GM23338 (cell line): ENCODE results near the gene WASHC2C. TPM values are rescaled to one million over a fixed set of nuclear protein-coding genes. Genes with fewer than 3 reads are reported as not detected.
"Not testable (repeated sequence)": the region's sequence is repeated elsewhere in the genome, so short reads cannot be mapped to it uniquely, and the experiment has no call there.

Experiments
- ATAC-seq: fragments of 200-7000 bp; cut with Tn5 transposase; 3 replicates; pipeline ENCODE4 v1.9.1; 2020
- DNase-seq: peaks from one replicate; pipeline ENCODE4 v3.0.0-alpha.2; 2015; ENCODE audit warnings: low spot score
- H2AFZ ChIP-seq: fragments of 200-600 bp; sonication (generic); 2 replicates; pipeline ENCODE4 v1.8.0; 2016; ENCODE audit warnings: antibody characterized with exemption, mild to moderate bottlenecking, moderate library complexity
- H3F3A ChIP-seq: fragments of 200-600 bp; sonication (generic); replicated peaks from 2 replicates; pipeline ENCODE4 v1.8.0; 2017; ENCODE audit warnings: antibody characterized with exemption, mixed run types, low read depth
- H3K27ac ChIP-seq: fragments of 200-600 bp; sonication (generic); 2 replicates; pipeline ENCODE4 v1.6.1; 2016; ENCODE audit warnings: low read depth
- H3K27me3 ChIP-seq: fragments of 200-600 bp; sonication (generic); 2 replicates; pipeline ENCODE4 v1.8.0; 2016; ENCODE audit warnings: mild to moderate bottlenecking, mixed run types, moderate library complexity; ENCODE audit not compliant: insufficient read depth
- H3K36me3 ChIP-seq: fragments of 200-600 bp; sonication (generic); 2 replicates; pipeline ENCODE4 v1.8.0; 2016; ENCODE audit warnings: mild to moderate bottlenecking; ENCODE audit not compliant: insufficient read depth
- H3K4me1 ChIP-seq: fragments of 200-600 bp; sonication (generic); 2 replicates; pipeline ENCODE4 v1.8.0; 2016; ENCODE audit warnings: mild to moderate bottlenecking, moderate library complexity; ENCODE audit not compliant: insufficient read depth
- H3K4me2 ChIP-seq: fragments of 200-600 bp; sonication (generic); 2 replicates; pipeline ENCODE4 v1.7.1; 2017; ENCODE audit warnings: mixed run types
- H3K4me3 ChIP-seq: fragments of 200-600 bp; sonication (generic); 2 replicates; pipeline ENCODE4 v1.6.1; 2016; ENCODE audit warnings: mixed run types
- H3K79me2 ChIP-seq: fragments of 200-600 bp; sonication (generic); replicated peaks from 2 replicates; pipeline ENCODE4 v1.8.0; 2017; ENCODE audit warnings: mild to moderate bottlenecking; ENCODE audit not compliant: insufficient read depth
- H3K9me2 ChIP-seq: fragments of 200-600 bp; sonication (generic); 2 replicates; pipeline ENCODE4 v1.8.0; 2017; ENCODE audit not compliant: insufficient read depth
- H4K20me1 ChIP-seq: fragments of 200-600 bp; sonication (generic); replicated peaks from 2 replicates; pipeline ENCODE4 v1.8.0; 2017; ENCODE audit warnings: mild to moderate bottlenecking; ENCODE audit not compliant: insufficient read depth
- H3K27ac Mint-ChIP-seq: 2 replicates; pipeline ENCODE4 v1.8.0; 2020; ENCODE audit warnings: inconsistent platforms, mild to moderate bottlenecking, moderate library complexity, mixed read lengths
- H3K27me3 Mint-ChIP-seq: 3 replicates; pipeline ENCODE4 v1.8.0; 2022; ENCODE audit warnings: low read depth, mild to moderate bottlenecking, moderate library complexity, mixed read lengths, inconsistent platforms; ENCODE audit not compliant: insufficient read depth, poor library complexity
- H3K36me3 Mint-ChIP-seq: 3 replicates; pipeline ENCODE4 v1.8.0; 2021; ENCODE audit warnings: low read depth, mild to moderate bottlenecking, inconsistent platforms, moderate library complexity, mixed read lengths
- H3K4me1 Mint-ChIP-seq: 3 replicates; pipeline ENCODE4 v1.8.0; 2020; ENCODE audit warnings: mild to moderate bottlenecking, inconsistent platforms, mixed read lengths
- H3K4me3 Mint-ChIP-seq: 3 replicates; pipeline ENCODE4 v1.8.0; 2021; ENCODE audit warnings: moderate library complexity, mild to moderate bottlenecking, inconsistent platforms, mixed read lengths
- H3K9me3 Mint-ChIP-seq: 3 replicates; pipeline ENCODE4 v1.8.0; 2020; ENCODE audit warnings: moderate library complexity, mild to moderate bottlenecking, inconsistent platforms, mixed read lengths
- polyA plus RNA-seq: library from polyadenylated mRNA; unstranded; fragments of >200 nt; fragmentation: Nextera tagmentation; extraction: Ambion mirVana; gene quantifications from 2 replicates; pipeline ENCODE4 v1.2.1, GENCODE V29; 2016
- total RNA-seq: library from RNA; depleted of rRNA; stranded (reverse); fragments of >200 nt; shearing (Covaris generic); gene quantifications from 2 replicates; pipeline ENCODE4 v1.2.3, GENCODE V29; 2014

The WASHC2C gene
- total and polyA plus RNA-seq, 2 experiments from 2014 or later, result 16.2 to 25.2 TPM

- H3K9me2 ChIP-seq, H3K27me3 ChIP-seq, H3K36me3 ChIP-seq, H3K4me1 Mint-ChIP-seq, H3K27me3 Mint-ChIP-seq, H3K27ac ChIP-seq, H4K20me1 ChIP-seq, H2AFZ ChIP-seq, H3K79me2 ChIP-seq, DNase-seq, H3K4me3 ChIP-seq, H3F3A ChIP-seq, H3K9me3 Mint-ChIP-seq, H3K27ac Mint-ChIP-seq, H3K4me2 ChIP-seq, H3K4me3 Mint-ChIP-seq, H3K4me1 ChIP-seq: not testable (repeated sequence)
- peak; percentile 98 for ATAC-seq
- H3K36me3 Mint-ChIP-seq, result peaks cover 14% of the 10 kb centered on the region
These were observed 60.2 kb downstream of the WASHC2C start for GRCh38 chr10:45787212-45787741.

GRCh38 chr10:45789991-45790390, 62.9 kb downstream of the WASHC2C start:
- H3K4me1 ChIP-seq, H3K79me2 ChIP-seq, H3K4me3 Mint-ChIP-seq, H3F3A ChIP-seq, H4K20me1 ChIP-seq, H3K27me3 ChIP-seq, H3K9me3 Mint-ChIP-seq, H3K36me3 ChIP-seq, H3K27ac ChIP-seq, H3K27me3 Mint-ChIP-seq, H2AFZ ChIP-seq, ATAC-seq, H3K4me1 Mint-ChIP-seq, H3K27ac Mint-ChIP-seq, DNase-seq, H3K4me2 ChIP-seq, H3K9me2 ChIP-seq, H3K4me3 ChIP-seq: not testable (repeated sequence)
- H3K36me3 Mint-ChIP-seq, result peaks cover 11% of the 10 kb centered on the region; the same call in 2 of the 3 replicates

GRCh38 chr10:45790694-45791426, 63.8 kb downstream of the WASHC2C start:
- H2AFZ ChIP-seq, H3K9me3 Mint-ChIP-seq, H3K27ac ChIP-seq, H3K36me3 ChIP-seq, H3F3A ChIP-seq, ATAC-seq, H3K36me3 Mint-ChIP-seq, H4K20me1 ChIP-seq, H3K4me2 ChIP-seq, H3K9me2 ChIP-seq, H3K27me3 Mint-ChIP-seq, H3K4me1 Mint-ChIP-seq, H3K27ac Mint-ChIP-seq, H3K4me1 ChIP-seq, H3K4me3 ChIP-seq, H3K79me2 ChIP-seq, DNase-seq, H3K4me3 Mint-ChIP-seq, H3K27me3 ChIP-seq: not testable (repeated sequence)

GRCh38 chr10:45794761-45795160, 67.7 kb downstream of the WASHC2C start:
- H3K4me1 ChIP-seq, H3F3A ChIP-seq, H3K27me3 ChIP-seq, H2AFZ ChIP-seq, H3K27me3 Mint-ChIP-seq, H3K36me3 Mint-ChIP-seq, H3K9me2 ChIP-seq, H3K9me3 Mint-ChIP-seq, H3K27ac ChIP-seq, H3K4me3 ChIP-seq, H3K36me3 ChIP-seq, H3K4me3 Mint-ChIP-seq, H4K20me1 ChIP-seq, H3K4me1 Mint-ChIP-seq, H3K79me2 ChIP-seq, DNase-seq, H3K4me2 ChIP-seq, H3K27ac Mint-ChIP-seq, ATAC-seq: not testable (repeated sequence)

- not testable (repeated sequence) for H3K36me3 ChIP-seq, H3K27me3 ChIP-seq, H3K9me3 Mint-ChIP-seq, DNase-seq, H3K27ac ChIP-seq, H3K9me2 ChIP-seq, H3K79me2 ChIP-seq, H3K4me3 ChIP-seq, H4K20me1 ChIP-seq, H3K4me1 Mint-ChIP-seq, H3K4me3 Mint-ChIP-seq, H2AFZ ChIP-seq, H3K27me3 Mint-ChIP-seq, ATAC-seq, H3K27ac Mint-ChIP-seq, H3K4me1 ChIP-seq, H3F3A ChIP-seq, H3K36me3 Mint-ChIP-seq, H3K4me2 ChIP-seq
These were observed 76.3 kb downstream of the WASHC2C start for GRCh38 chr10:45803060-45804010.

GRCh38 chr10:45804996-45805395, 77.9 kb downstream of the WASHC2C start:
- H4K20me1 ChIP-seq, H3K9me2 ChIP-seq, H3K27me3 Mint-ChIP-seq, H3K4me1 Mint-ChIP-seq, H3K27ac Mint-ChIP-seq, H2AFZ ChIP-seq, H3K27ac ChIP-seq, H3F3A ChIP-seq, H3K4me3 ChIP-seq, H3K4me1 ChIP-seq, H3K4me2 ChIP-seq, DNase-seq, H3K36me3 Mint-ChIP-seq, H3K36me3 ChIP-seq, H3K9me3 Mint-ChIP-seq, ATAC-seq, H3K4me3 Mint-ChIP-seq, H3K27me3 ChIP-seq, H3K79me2 ChIP-seq: not testable (repeated sequence)
